Progenitor cell of endocrine pancreas (in vitro differentiated cells): ENCODE results near the gene SH3GL1. TPM values are rescaled to one million over a fixed set of nuclear protein-coding genes. Genes with fewer than 3 reads are reported as not detected.
A peak's percentile ranks its signal among the peaks of the same experiment; 100 is the strongest.

Experiments used
- DNase-seq: peaks from one replicate; pipeline ENCODE4 v3.0.0; 2021; ENCODE audit warnings: low spot score; ENCODE audit not compliant: unreplicated experiment
- H3K27ac Mint-ChIP-seq: 2 replicates; pipeline ENCODE4 v1.8.0; 2021; ENCODE audit warnings: mild to moderate bottlenecking, moderate library complexity, mixed read lengths
- H3K27me3 Mint-ChIP-seq: 2 replicates; pipeline ENCODE4 v1.8.0; 2021; ENCODE audit warnings: mixed read lengths
- H3K36me3 Mint-ChIP-seq: 2 replicates; pipeline ENCODE4 v1.8.0; 2022; ENCODE audit warnings: mixed read lengths; ENCODE audit not compliant: insufficient read depth
- H3K4me1 Mint-ChIP-seq: 2 replicates; pipeline ENCODE4 v1.8.0; 2021; ENCODE audit warnings: low read depth, mixed read lengths
- H3K4me3 Mint-ChIP-seq: 2 replicates; pipeline ENCODE4 v1.8.0; 2021; ENCODE audit warnings: low read depth, mild to moderate bottlenecking, moderate library complexity, mixed read lengths
- H3K9me3 Mint-ChIP-seq: 2 replicates; pipeline ENCODE4 v1.8.0; 2021; ENCODE audit warnings: low read depth, mixed read lengths
- long read RNA-seq: library from polyadenylated mRNA; unstranded; transcript quantifications from one replicate; pipeline ENCODE4 v2.0.0, GENCODE V29; 2020
- total RNA-seq: library from RNA; stranded (reverse); gene quantifications from 2 replicates; pipeline ENCODE4 v1.2.1, GENCODE V29; 2021
- TF ChIP-seq, protein P1 (sequence below): fragments of 200-600 bp; sonication (generic); IDR thresholded peaks from one replicate; pipeline ENCODE4 v1.5.0; 2021; ENCODE audit warnings: antibody characterized with exemption, mild to moderate bottlenecking; ENCODE audit not compliant: unreplicated experiment

Gene SH3GL1, protein sequence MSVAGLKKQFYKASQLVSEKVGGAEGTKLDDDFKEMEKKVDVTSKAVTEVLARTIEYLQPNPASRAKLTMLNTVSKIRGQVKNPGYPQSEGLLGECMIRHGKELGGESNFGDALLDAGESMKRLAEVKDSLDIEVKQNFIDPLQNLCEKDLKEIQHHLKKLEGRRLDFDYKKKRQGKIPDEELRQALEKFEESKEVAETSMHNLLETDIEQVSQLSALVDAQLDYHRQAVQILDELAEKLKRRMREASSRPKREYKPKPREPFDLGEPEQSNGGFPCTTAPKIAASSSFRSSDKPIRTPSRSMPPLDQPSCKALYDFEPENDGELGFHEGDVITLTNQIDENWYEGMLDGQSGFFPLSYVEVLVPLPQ
- total RNA-seq, result 55.6 and 61.6 TPM in 2 replicates
- long read RNA-seq, partial matches to known transcripts, result 1 of 2 reads
- long read RNA-seq, other reads (novel, unspliced or antisense), result 1 of 2 reads

DNA sequence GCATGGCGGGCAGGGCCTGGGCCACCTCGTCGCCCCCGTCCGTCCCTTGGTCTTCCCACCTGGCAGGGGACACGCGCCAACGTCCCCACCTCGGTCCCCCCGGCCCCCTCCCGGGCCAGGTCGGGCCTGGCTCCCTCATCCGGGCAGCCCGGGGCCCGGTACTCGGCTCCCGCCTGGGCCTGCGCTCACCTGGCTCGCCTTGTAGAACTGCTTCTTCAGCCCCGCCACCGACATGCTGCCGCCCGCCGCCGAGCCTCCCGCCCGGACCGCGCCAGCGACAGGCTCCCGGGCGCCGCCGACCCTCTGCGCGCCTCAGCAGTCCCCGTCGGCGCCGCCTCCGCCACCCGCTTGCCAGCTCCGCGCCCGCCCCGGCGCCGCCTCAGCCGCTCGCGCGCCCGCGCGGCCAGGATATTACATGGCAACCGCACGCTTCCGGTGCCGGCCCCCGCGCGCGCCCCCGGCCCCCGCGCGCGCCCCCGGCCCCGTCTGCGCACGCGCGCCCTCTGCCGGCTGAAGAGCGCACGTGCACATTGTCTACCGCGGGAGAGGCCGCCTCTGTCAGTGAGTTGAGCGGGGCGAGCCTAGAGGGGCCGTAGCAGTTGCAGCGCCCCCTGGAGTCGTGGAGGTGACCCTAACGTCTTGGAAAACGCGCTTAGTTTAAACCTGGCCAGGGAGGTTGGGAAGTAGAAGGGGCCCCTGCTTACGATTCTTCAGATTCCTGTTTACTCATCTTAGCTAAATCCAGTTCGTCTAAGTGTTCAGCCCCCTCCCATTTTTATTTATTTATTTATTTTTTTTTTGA is at the start of gene SH3GL1:
Gene SH3GL1, minus strand, starts transcription at position 413 of the 802 bp plus-strand sequence. Its CDS starts 179 bp downstream, at position 234.
- Mint-ChIP-seq H3K27ac (peak within 1 kb of the TSS; percentile 95), H3K9me3 (no peaks in the 10 kb centered on the region), H3K27me3 (no peaks in the 10 kb centered on the region), H3K36me3 (peaks cover 2% of the 10 kb centered on the region), H3K4me1 (peaks cover 28% of the 10 kb centered on the region), H3K4me3 (peak within 1 kb of the TSS; percentile 84)
- TF ChIP-seq, protein P1, sequence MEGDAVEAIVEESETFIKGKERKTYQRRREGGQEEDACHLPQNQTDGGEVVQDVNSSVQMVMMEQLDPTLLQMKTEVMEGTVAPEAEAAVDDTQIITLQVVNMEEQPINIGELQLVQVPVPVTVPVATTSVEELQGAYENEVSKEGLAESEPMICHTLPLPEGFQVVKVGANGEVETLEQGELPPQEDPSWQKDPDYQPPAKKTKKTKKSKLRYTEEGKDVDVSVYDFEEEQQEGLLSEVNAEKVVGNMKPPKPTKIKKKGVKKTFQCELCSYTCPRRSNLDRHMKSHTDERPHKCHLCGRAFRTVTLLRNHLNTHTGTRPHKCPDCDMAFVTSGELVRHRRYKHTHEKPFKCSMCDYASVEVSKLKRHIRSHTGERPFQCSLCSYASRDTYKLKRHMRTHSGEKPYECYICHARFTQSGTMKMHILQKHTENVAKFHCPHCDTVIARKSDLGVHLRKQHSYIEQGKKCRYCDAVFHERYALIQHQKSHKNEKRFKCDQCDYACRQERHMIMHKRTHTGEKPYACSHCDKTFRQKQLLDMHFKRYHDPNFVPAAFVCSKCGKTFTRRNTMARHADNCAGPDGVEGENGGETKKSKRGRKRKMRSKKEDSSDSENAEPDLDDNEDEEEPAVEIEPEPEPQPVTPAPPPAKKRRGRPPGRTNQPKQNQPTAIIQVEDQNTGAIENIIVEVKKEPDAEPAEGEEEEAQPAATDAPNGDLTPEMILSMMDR, result peak; percentile 91
- peak; percentile 90 for DNase-seq

DNA sequence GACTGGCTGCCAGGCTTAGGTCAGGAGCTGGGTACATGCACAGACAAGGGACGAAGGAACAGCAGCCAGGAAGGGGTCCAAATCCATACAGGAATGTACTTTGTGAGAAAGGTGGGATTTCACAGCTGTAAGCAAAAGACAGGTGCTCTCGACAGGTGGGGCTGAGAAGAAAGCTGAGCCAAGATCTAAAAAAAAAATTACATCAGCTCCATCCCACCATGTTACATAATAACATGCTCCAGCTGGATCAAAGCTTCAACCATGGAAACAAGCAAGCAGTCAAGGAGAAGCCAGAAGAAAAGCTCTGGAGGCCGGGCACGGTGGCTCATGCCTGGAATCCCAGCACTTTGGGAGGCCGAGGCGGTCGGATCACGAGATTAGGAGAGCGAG is 49.3 kb upstream of the SH3GL1 start:
- Mint-ChIP-seq H3K4me3 (no peak overlapping the region), H3K36me3 (peaks cover 6% of the 10 kb centered on the region), H3K4me1 (no peaks in the 10 kb centered on the region), H3K27ac (no peak overlapping the region), H3K27me3 (no peaks in the 10 kb centered on the region), H3K9me3 (no peaks in the 10 kb centered on the region)
- DNase-seq, result no peak
- TF ChIP-seq, protein P1, result no peak

DNA sequence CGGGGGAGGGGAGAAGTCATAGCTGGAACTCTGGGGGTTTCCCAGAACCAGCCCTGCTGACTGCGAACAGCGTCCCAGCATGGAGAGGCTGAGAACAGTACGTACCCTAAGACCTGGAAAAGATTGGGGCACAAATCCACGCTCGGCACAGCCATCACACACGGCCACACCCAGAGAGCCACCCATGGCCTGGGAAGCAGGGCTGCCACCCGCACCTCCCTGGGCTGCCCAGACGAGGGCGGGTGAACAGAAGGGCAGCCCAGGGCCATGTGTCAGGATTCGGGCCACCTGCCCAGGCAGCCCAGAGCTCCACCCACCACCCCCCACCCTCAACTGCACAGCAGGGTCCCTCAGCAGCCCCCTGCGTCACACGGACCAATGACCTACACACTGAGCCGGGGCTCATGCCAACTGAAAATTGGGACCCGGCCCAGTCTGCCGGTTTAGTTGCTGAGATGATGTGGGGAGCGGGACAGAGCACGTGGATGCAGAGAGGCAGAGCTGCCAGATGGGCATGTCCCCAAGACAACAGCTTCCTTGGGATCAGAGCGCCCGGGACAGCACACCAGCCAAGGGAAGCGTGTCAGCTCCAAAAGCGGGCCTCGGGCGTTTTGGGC is 48.8 kb upstream of the SH3GL1 start:
- Mint-ChIP-seq H3K9me3 (no peaks in the 10 kb centered on the region), H3K27me3 (no peaks in the 10 kb centered on the region), H3K36me3 (peaks cover 6% of the 10 kb centered on the region), H3K4me1 (no peaks in the 10 kb centered on the region), H3K27ac (no peak overlapping the region), H3K4me3 (no peak overlapping the region)
- no peak for DNase-seq
- TF ChIP-seq, protein P1, result no peak

DNA sequence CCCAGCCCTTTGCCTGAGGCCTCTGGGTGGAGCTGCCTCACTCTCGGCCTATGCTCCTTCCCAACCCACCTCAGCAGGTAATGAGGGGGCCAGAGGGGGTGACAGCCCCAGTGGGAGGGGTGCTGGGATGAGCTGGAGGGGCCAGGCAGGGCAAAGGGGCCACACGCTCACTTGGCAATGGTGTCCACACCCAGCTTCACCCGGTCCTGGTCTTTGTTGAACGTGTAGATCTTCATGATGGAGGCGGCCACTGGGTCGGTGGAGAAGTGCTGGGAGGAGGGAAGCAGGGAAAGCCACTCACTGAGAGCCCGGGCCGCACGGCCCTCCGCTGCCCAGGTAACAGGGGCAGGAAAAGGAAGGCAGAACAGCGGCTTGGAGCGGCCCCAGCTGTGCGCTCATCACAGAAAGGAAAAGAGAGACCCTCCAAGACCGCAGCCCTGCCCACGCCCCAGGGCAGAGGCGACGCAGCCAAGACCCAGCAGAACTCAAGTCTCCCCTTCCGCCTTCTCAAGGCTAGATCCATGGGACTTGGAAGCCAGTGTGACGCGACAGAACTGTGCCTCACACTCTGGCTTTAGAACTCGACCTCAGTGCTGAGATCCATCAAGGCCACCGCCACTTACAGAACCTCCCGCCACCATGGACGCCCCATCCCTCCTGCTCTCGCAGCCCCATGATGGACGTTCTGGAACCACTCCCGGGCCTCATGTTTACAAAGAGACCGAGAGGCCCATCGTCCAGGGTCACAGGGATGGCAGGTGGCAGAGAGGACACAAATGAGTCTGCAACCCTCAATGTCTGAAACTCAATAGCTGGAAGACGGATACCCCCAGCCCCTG is 48.0 kb upstream of the SH3GL1 start:
- Mint-ChIP-seq H3K4me1 (no peaks in the 10 kb centered on the region), H3K27me3 (no peaks in the 10 kb centered on the region), H3K9me3 (no peaks in the 10 kb centered on the region), H3K27ac (no peak overlapping the region), H3K4me3 (no peak overlapping the region), H3K36me3 (peaks cover 6% of the 10 kb centered on the region)
- TF ChIP-seq, protein P1, result no peak
- no peak for DNase-seq
